ENCODE results near the gene LCE3C.
"Not testable (repeated sequence)": the region's sequence is repeated elsewhere in the genome, so short reads cannot be mapped to it uniquely, and the experiment has no call there.

LCE3C gene

GRCh38 chr1:152599934-152600333 is at the start of gene LCE3C:
LCE3C (plus strand) TSS chr1:152600234; CDS start chr1:152600732, 498 bp downstream.
- no peak for DNase-seq (ENCODE audit: low spot score)

GRCh38 chr1:152565115-152565514 is 34.9 kb upstream of the LCE3C start:
- no peak for DNase-seq (ENCODE audit: low spot score)

GRCh38 chr1:152565535-152566215 is 34.4 kb upstream of the LCE3C start:
- DNase-seq (ENCODE audit: low spot score), result no peak

GRCh38 chr1:152566681-152567080 is 33.4 kb upstream of the LCE3C start, which contains the start of gene LCE3E:
LCE3E (minus strand) TSS chr1:152566780; CDS start chr1:152566208, 572 bp downstream.
- no peak for DNase-seq (ENCODE audit: low spot score)

GRCh38 chr1:152577168-152577567 is 22.9 kb upstream of the LCE3C start:
- no peak for DNase-seq (ENCODE audit: low spot score)

- DNase-seq (ENCODE audit: low spot score), result not testable (repeated sequence)
These were observed 20.5 kb upstream of the LCE3C start for GRCh38 chr1:152579526-152579925.

- DNase-seq (ENCODE audit: low spot score), result no peak
These were observed 19.6 kb upstream of the LCE3C start, which contains the start of gene LCE3D for GRCh38 chr1:152580433-152580832. LCE3D (minus strand) TSS chr1:152580516; CDS start chr1:152579936, 580 bp downstream.

- no peak for DNase-seq (ENCODE audit: low spot score)
These were observed 17.4 kb upstream of the LCE3C start for GRCh38 chr1:152582647-152583046.

GRCh38 chr1:152585586-152585985 is 14.4 kb upstream of the LCE3C start:
- DNase-seq (ENCODE audit: low spot score), result no peak

- no peak for DNase-seq (ENCODE audit: low spot score)
These were observed 3.0 kb upstream of the LCE3C start for GRCh38 chr1:152596986-152597385.

- DNase-seq (ENCODE audit: low spot score), result no peak
These were observed 13.5 kb downstream of the LCE3C start, which contains the start of gene LCE3B for GRCh38 chr1:152613511-152613910. LCE3B (plus strand) TSS chr1:152613811; CDS start chr1:152613811, 0 bp downstream.

GRCh38 chr1:152621993-152622392 is 22.0 kb downstream of the LCE3C start:
- no peak for DNase-seq (ENCODE audit: low spot score)

GRCh38 chr1:152622803-152623202 is 22.8 kb downstream of the LCE3C start, which contains the start of gene LCE3A:
LCE3A (minus strand) TSS chr1:152623103; CDS start chr1:152623103, 0 bp downstream.
- DNase-seq (ENCODE audit: low spot score), result no peak

GRCh38 chr1:152623203-152623844 is 23.3 kb downstream of the LCE3C start:
- DNase-seq (ENCODE audit: low spot score), result no peak

GRCh38 chr1:152626744-152627143 is 26.7 kb downstream of the LCE3C start:
- DNase-seq (ENCODE audit: low spot score), result no peak

GRCh38 chr1:152630596-152630995 is 30.6 kb downstream of the LCE3C start:
- no peak for DNase-seq (ENCODE audit: low spot score)

GRCh38 chr1:152640351-152640750 is 40.3 kb downstream of the LCE3C start:
- DNase-seq (ENCODE audit: low spot score), result no peak

- no peak for DNase-seq (ENCODE audit: low spot score)
These were observed 43.9 kb downstream of the LCE3C start for GRCh38 chr1:152643945-152644344.

- no peak for DNase-seq (ENCODE audit: low spot score)
These were observed 45.1 kb downstream of the LCE3C start for GRCh38 chr1:152645146-152645545.

GRCh38 chr1:152646656-152647055 is 46.6 kb downstream of the LCE3C start:
- DNase-seq (ENCODE audit: low spot score), result no peak
